GM23248 (cell line): ENCODE measurements around the gene SUSD4. TPM values are rescaled to one million over a fixed set of nuclear protein-coding genes. Genes with fewer than 3 reads are reported as not detected.

ENCODE experiments used
- DNase-seq: peaks from one replicate; pipeline ENCODE4 v3.0.0-alpha.2; 2015
- H2AFZ ChIP-seq: fragments of 200-600 bp; sonication (generic); 2 replicates; pipeline ENCODE4 v1.6.1; 2016; ENCODE audit warnings: antibody characterized with exemption
- H3F3A ChIP-seq: fragments of 200-600 bp; sonication (generic); 2 replicates; pipeline ENCODE4 v1.6.1; 2016; ENCODE audit warnings: mild to moderate bottlenecking, antibody characterized with exemption, mixed run types; ENCODE audit not compliant: insufficient read depth
- H3K27ac ChIP-seq: fragments of 200-600 bp; sonication (generic); 2 replicates; pipeline ENCODE4 v1.5.1; 2016; ENCODE audit warnings: mild to moderate bottlenecking
- H3K27me3 ChIP-seq: fragments of 200-600 bp; sonication (generic); replicated peaks from 2 replicates; pipeline ENCODE4 v1.6.1; 2016; ENCODE audit warnings: mild to moderate bottlenecking; ENCODE audit not compliant: insufficient read depth
- H3K36me3 ChIP-seq: fragments of 200-600 bp; sonication (generic); 2 replicates; pipeline ENCODE4 v1.6.1; 2016; ENCODE audit warnings: low read depth, mild to moderate bottlenecking
- H3K4me1 ChIP-seq: fragments of 200-600 bp; sonication (generic); 2 replicates; pipeline ENCODE4 v1.6.1; 2016; ENCODE audit warnings: mild to moderate bottlenecking; ENCODE audit not compliant: insufficient read depth
- H3K4me2 ChIP-seq: fragments of 200-600 bp; sonication (generic); one replicate; pipeline ENCODE4 v1.6.1; 2016; ENCODE audit warnings: mild to moderate bottlenecking; ENCODE audit not compliant: unreplicated experiment
- H3K4me3 ChIP-seq: fragments of 200-600 bp; sonication (generic); 2 replicates; pipeline ENCODE4 v1.5.1; 2016; ENCODE audit warnings: mild to moderate bottlenecking
- H3K79me2 ChIP-seq: fragments of 200-600 bp; sonication (generic); 2 replicates; pipeline ENCODE4 v1.6.1; 2016; ENCODE audit warnings: mild to moderate bottlenecking; ENCODE audit not compliant: insufficient read depth
- H3K9ac ChIP-seq: fragments of 200-600 bp; sonication (generic); 2 replicates; pipeline ENCODE4 v1.6.1; 2016; ENCODE audit warnings: mild to moderate bottlenecking
- H3K9me2 ChIP-seq: fragments of 200-600 bp; sonication (generic); 2 replicates; pipeline ENCODE4 v1.6.1; 2016; ENCODE audit warnings: mixed run types, mild to moderate bottlenecking, moderate library complexity; ENCODE audit not compliant: insufficient read depth
- H3K9me3 ChIP-seq: fragments of 200-600 bp; sonication (generic); one replicate; pipeline ENCODE4 v1.6.1; 2017; ENCODE audit warnings: low read depth
- H4K20me1 ChIP-seq: fragments of 200-600 bp; sonication (generic); 2 replicates; pipeline ENCODE4 v1.6.0; 2016; ENCODE audit not compliant: insufficient read depth
- EZH2 ChIP-seq: fragments of 200-600 bp; sonication (generic); IDR thresholded peaks from 2 replicates; pipeline ENCODE4 v1.6.1; 2018; ENCODE audit warnings: antibody characterized with exemption, mild to moderate bottlenecking; ENCODE audit not compliant: insufficient read depth, poor library complexity, severe bottlenecking
- EZH2phosphoT487 ChIP-seq: fragments of 200-600 bp; sonication (generic); IDR thresholded peaks from 2 replicates; pipeline ENCODE4 v1.6.1; 2018; ENCODE audit warnings: antibody characterized with exemption, moderate library complexity, mild to moderate bottlenecking, low read depth; ENCODE audit not compliant: insufficient read depth
- WGBS, 2 experiments: methylation state at CpG; one replicate each; pipeline ENCODE4 v1.1.6; 2015 to 2017; ENCODE audit warnings: low lambda C conversion rate in 2 of 2, low coverage in 1 of 2; ENCODE audit errors: missing lambda C conversion rate in 2 of 2; 5-methylcytosine and 5-hydroxymethylcytosine counted together
- in situ Hi-C: fragments of 300-500 bp; cut with MboI; formaldehyde crosslinking; loops from 2 replicates; pipeline ENCODE4 v1.15.0; 2020
- polyA plus RNA-seq: library from polyadenylated mRNA; unstranded; fragments of >200 nt; fragmentation: Nextera tagmentation; extraction: Ambion mirVana; gene quantifications from 2 replicates; pipeline ENCODE4 v1.2.1, GENCODE V29; 2016
- total RNA-seq: library from RNA; depleted of rRNA; stranded (reverse); fragments of >200 nt; shearing (Covaris generic); gene quantifications from 2 replicates; pipeline ENCODE4 v1.2.3, GENCODE V29; 2014

SUSD4 gene
- total and polyA plus RNA-seq, 2 experiments from 2014 or later = 1.1 to 3.9 TPM

- in situ Hi-C loops = no loop called here
- no peaks in the 10 kb centered on the region for H4K20me1 ChIP-seq
- H3K27me3 ChIP-seq = 0 out of 2 replicates have a peak, but pooled peaks cover 4% of the 10 kb centered on the region
- H3K9me2 ChIP-seq = no peaks in the 10 kb centered on the region
- H2AFZ ChIP-seq = no peak overlapping the region
- H3K27ac ChIP-seq = no peak overlapping the region
- TF ChIP-seq EZH2phosphoT487 (no peak), EZH2 (no peak)
- no peaks in the 10 kb centered on the region for H3F3A ChIP-seq
- no peaks in the 10 kb centered on the region for H3K36me3 ChIP-seq
- no peak overlapping the region for H3K4me2 ChIP-seq
- 58 to 71% methylated on average over 3 of the region's 3 CpGs for WGBS, 2 experiments
- H3K9ac ChIP-seq = no peak overlapping the region
- no peaks in the 10 kb centered on the region for H3K9me3 ChIP-seq
- H3K4me1 ChIP-seq = no peaks in the 10 kb centered on the region
- no peak overlapping the region for H3K4me3 ChIP-seq
- no peak for DNase-seq
- no peaks in the 10 kb centered on the region for H3K79me2 ChIP-seq
Measured at GRCh38 chr1:223266632-223267172, 97.3 kb downstream of the SUSD4 start.

GRCh38 chr1:223264983-223265908 is 98.7 kb downstream of the SUSD4 start:
- Histone ChIP-seq H3K9ac (no peak overlapping the region), H4K20me1 (no peaks in the 10 kb centered on the region), H3K9me2 (no peaks in the 10 kb centered on the region), H2AFZ (no peak overlapping the region), H3K79me2 (no peaks in the 10 kb centered on the region), H3K27ac (no peak overlapping the region), H3K4me2 (no peak overlapping the region), H3K36me3 (no peaks in the 10 kb centered on the region), H3K4me3 (no peak overlapping the region), H3K4me1 (no peaks in the 10 kb centered on the region), H3K9me3 (no peaks in the 10 kb centered on the region), H3K27me3 (0 out of 2 replicates have a peak, but pooled peaks cover 4% of the 10 kb centered on the region), H3F3A (no peaks in the 10 kb centered on the region)
- in situ Hi-C loops = no loop called here
- TF ChIP-seq EZH2 = no peak
- no peak for TF ChIP-seq EZH2phosphoT487
- no peak for DNase-seq
- 68 to 70% methylated on average over 10 of the region's 10 CpGs for WGBS, 2 experiments

- WGBS, 2 experiments = 64 to 65% methylated on average over 8 of the region's 8 CpGs
- H3K79me2 ChIP-seq = no peaks in the 10 kb centered on the region
- H2AFZ ChIP-seq = no peak overlapping the region
- no peak overlapping the region for H3K9ac ChIP-seq
- no peak for TF ChIP-seq EZH2phosphoT487
- no peak for TF ChIP-seq EZH2
- no peak overlapping the region for H3K4me2 ChIP-seq
- no peaks in the 10 kb centered on the region for H3K4me1 ChIP-seq
- H4K20me1 ChIP-seq = no peaks in the 10 kb centered on the region
- in situ Hi-C loops = no loop called here
- H3F3A ChIP-seq = no peaks in the 10 kb centered on the region
- no peak overlapping the region for H3K4me3 ChIP-seq
- no peak for DNase-seq
- no peak overlapping the region for H3K27ac ChIP-seq
- no peaks in the 10 kb centered on the region for H3K9me2 ChIP-seq
- H3K27me3 ChIP-seq = 0 out of 2 replicates have a peak, but pooled peaks cover 4% of the 10 kb centered on the region
- H3K9me3 ChIP-seq = no peaks in the 10 kb centered on the region
- no peaks in the 10 kb centered on the region for H3K36me3 ChIP-seq
Measured at GRCh38 chr1:223264529-223264928, 99.4 kb downstream of the SUSD4 start.

- H3K4me2 ChIP-seq = no peak overlapping the region
- H3K36me3 ChIP-seq = no peaks in the 10 kb centered on the region
- H3K79me2 ChIP-seq = no peaks in the 10 kb centered on the region
- no peaks in the 10 kb centered on the region for H3K4me1 ChIP-seq
- H3K27ac ChIP-seq = no peak overlapping the region
- H3F3A ChIP-seq = peaks cover 4% of the 10 kb centered on the region; the same call in 1 of the 2 replicates
- no peak for TF ChIP-seq EZH2
- no peak for TF ChIP-seq EZH2phosphoT487
- 87 to 94% methylated on average over 3 of the region's 3 CpGs for WGBS, 2 experiments
- no peak overlapping the region for H2AFZ ChIP-seq
- H3K4me3 ChIP-seq = no peak overlapping the region
- H3K9me3 ChIP-seq = no peaks in the 10 kb centered on the region
- H3K9me2 ChIP-seq = no peaks in the 10 kb centered on the region
- in situ Hi-C loops = no loop called here
- no peak for DNase-seq
- H3K9ac ChIP-seq = no peak overlapping the region
- no peaks in the 10 kb centered on the region for H3K27me3 ChIP-seq
- H4K20me1 ChIP-seq = no peaks in the 10 kb centered on the region
Measured at GRCh38 chr1:223261914-223262313, 102.1 kb downstream of the SUSD4 start.
